ENCODE results near the gene TMOD1.

The TMOD1 gene

GRCh38 chr9:97592126-97592525, 90.7 kb downstream of the TMOD1 start:
- TF ChIP-seq CTCF (IDR thresholded peaks at IDR 0.05; ENCODE audit: low read depth, low read length) (no peak), EZH2phosphoT487 (IDR thresholded peaks at IDR 0.05; ENCODE audit: low read depth) (no peak)
- Histone ChIP-seq H3K27ac (ENCODE audit: low read length) (no peak overlapping the region), H3K4me3 (ENCODE audit: low read length) (no peak overlapping the region), H3K36me3 (replicated peaks; ENCODE audit: low read depth, low read length) (no peaks in the 10 kb centered on the region), H3K4me2 (ENCODE audit: low read length) (no peak overlapping the region), H3K79me2 (ENCODE audit: low read length) (no peaks in the 10 kb centered on the region), H3K27me3 (ENCODE audit: low read depth, low read length) (no peaks in the 10 kb centered on the region), H4K20me1 (ENCODE audit: insufficient read depth, low read length) (no peaks in the 10 kb centered on the region), H2AFZ (ENCODE audit: low read depth, low read length) (no peak overlapping the region), H3K9me3 (ENCODE audit: insufficient read depth, low read length) (no peaks in the 10 kb centered on the region), H3K9ac (ENCODE audit: low read length) (no peak overlapping the region), H3K4me1 (ENCODE audit: low read length) (peaks cover 6% of the 10 kb centered on the region)

GRCh38 chr9:97593960-97594359, 92.5 kb downstream of the TMOD1 start:
- Histone ChIP-seq H3K79me2 (ENCODE audit: low read length) (no peaks in the 10 kb centered on the region), H3K36me3 (replicated peaks; ENCODE audit: low read depth, low read length) (no peaks in the 10 kb centered on the region), H3K4me1 (ENCODE audit: low read length) (peaks cover 9% of the 10 kb centered on the region), H3K27me3 (ENCODE audit: low read depth, low read length) (no peaks in the 10 kb centered on the region), H3K9ac (ENCODE audit: low read length) (no peak overlapping the region), H3K9me3 (ENCODE audit: insufficient read depth, low read length) (no peaks in the 10 kb centered on the region), H4K20me1 (ENCODE audit: insufficient read depth, low read length) (no peaks in the 10 kb centered on the region), H3K4me2 (ENCODE audit: low read length) (no peak overlapping the region), H3K4me3 (ENCODE audit: low read length) (no peak overlapping the region), H3K27ac (ENCODE audit: low read length) (no peak overlapping the region), H2AFZ (ENCODE audit: low read depth, low read length) (no peak overlapping the region)
- no peak for TF ChIP-seq CTCF (IDR thresholded peaks at IDR 0.05; ENCODE audit: low read depth, low read length)
- no peak for TF ChIP-seq EZH2phosphoT487 (IDR thresholded peaks at IDR 0.05; ENCODE audit: low read depth)

- Histone ChIP-seq H3K27me3 (ENCODE audit: low read depth, low read length) (no peaks in the 10 kb centered on the region), H3K9me3 (ENCODE audit: insufficient read depth, low read length) (no peaks in the 10 kb centered on the region), H3K27ac (ENCODE audit: low read length) (no peak overlapping the region), H2AFZ (ENCODE audit: low read depth, low read length) (no peak overlapping the region), H3K79me2 (ENCODE audit: low read length) (no peaks in the 10 kb centered on the region), H3K36me3 (replicated peaks; ENCODE audit: low read depth, low read length) (no peaks in the 10 kb centered on the region), H3K4me2 (ENCODE audit: low read length) (no peak overlapping the region), H3K9ac (ENCODE audit: low read length) (no peak overlapping the region), H3K4me3 (ENCODE audit: low read length) (no peak overlapping the region), H3K4me1 (ENCODE audit: low read length) (peaks cover 9% of the 10 kb centered on the region), H4K20me1 (ENCODE audit: insufficient read depth, low read length) (no peaks in the 10 kb centered on the region)
- no peak for TF ChIP-seq EZH2phosphoT487 (IDR thresholded peaks at IDR 0.05; ENCODE audit: low read depth)
- no peak for TF ChIP-seq CTCF (IDR thresholded peaks at IDR 0.05; ENCODE audit: low read depth, low read length)
Observed at GRCh38 chr9:97594381-97594921, 93.0 kb downstream of the TMOD1 start.

GRCh38 chr9:97596906-97597305, 95.4 kb downstream of the TMOD1 start:
- TF ChIP-seq CTCF (IDR thresholded peaks at IDR 0.05; ENCODE audit: low read depth, low read length), result no peak
- no peak for TF ChIP-seq EZH2phosphoT487 (IDR thresholded peaks at IDR 0.05; ENCODE audit: low read depth)
- no peaks in the 10 kb centered on the region for H3K27me3 ChIP-seq (ENCODE audit: low read depth, low read length)
- no peaks in the 10 kb centered on the region for H3K79me2 ChIP-seq (ENCODE audit: low read length)
- no peak overlapping the region for H2AFZ ChIP-seq (ENCODE audit: low read depth, low read length)
- H3K9ac ChIP-seq (ENCODE audit: low read length), result no peak overlapping the region
- H3K9me3 ChIP-seq (ENCODE audit: insufficient read depth, low read length), result no peaks in the 10 kb centered on the region
- H3K4me1 ChIP-seq (ENCODE audit: low read length), result peaks cover 3% of the 10 kb centered on the region; the same call in 1 of the 2 replicates
- H3K27ac ChIP-seq (ENCODE audit: low read length), result no peak overlapping the region
- peaks cover 9% of the 10 kb centered on the region for H3K36me3 ChIP-seq (replicated peaks; ENCODE audit: low read depth, low read length)
- no peak overlapping the region for H3K4me3 ChIP-seq (ENCODE audit: low read length)
- no peak overlapping the region for H3K4me2 ChIP-seq (ENCODE audit: low read length)
- H4K20me1 ChIP-seq (ENCODE audit: insufficient read depth, low read length), result no peaks in the 10 kb centered on the region

Data from OCI-LY3 (cell line).